CD4-positive, alpha-beta T cell treated with Interleukin-4 for 1 hour (primary cell): ENCODE results near the gene SYCE3.

ENCODE experiments used
- DNase-seq, 2 donors: peaks; one replicate each; pipeline ENCODE4 v3.0.0-alpha.2; 2020 to 2022

Gene SYCE3

DNA sequence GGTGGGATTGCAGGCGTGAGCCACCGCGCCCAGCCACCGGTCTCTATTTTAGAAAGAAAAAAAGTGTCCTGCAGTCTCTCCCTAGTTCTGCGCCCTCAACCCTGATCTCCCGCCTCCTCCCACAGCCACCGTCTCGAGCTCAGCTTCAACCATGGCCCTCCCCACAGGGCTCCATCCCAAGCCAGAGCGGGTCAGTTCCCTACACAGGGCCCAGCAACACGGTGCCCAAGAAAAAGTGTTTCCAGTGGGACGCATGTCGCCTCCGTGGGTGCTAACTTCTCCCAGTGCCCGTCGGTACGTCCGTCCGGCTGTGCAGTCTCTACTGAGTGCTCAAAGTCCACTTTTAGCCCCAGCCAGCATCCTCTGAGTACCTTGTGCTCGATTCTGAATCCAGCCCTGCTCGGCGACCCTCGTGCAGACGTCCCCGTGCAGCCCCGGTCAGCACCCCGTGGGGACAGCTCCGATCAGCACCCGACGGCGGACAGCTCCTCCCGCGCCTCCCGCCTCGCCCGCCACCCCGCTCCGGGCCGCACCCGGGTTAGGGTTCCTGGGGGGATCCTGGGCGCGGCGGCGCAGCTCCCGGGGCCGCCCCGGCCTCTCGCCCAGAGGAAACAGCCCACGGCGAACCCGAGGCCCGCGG, 37.2 kb upstream of the SYCE3 start:
- peak; percentile 48 to 62 for DNase-seq

DNA sequence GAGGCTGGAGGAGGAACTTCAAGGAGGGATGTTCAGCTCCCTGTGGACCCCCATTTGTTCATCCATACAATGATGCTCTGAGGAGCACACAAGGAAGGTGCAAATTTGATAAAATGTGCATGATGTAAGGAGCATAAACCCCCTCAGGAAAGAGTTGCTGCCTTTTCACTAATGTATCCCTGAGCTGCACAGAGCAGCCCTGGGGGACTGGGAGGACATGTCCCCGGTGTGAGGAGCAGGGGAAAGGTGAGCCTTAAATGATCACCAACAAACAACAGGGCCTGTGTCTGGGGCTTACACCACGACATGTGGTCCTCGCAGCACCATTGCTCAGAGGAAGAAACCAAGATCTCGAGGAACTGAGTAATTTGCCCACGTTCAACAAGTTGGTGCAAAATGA, 34.4 kb upstream of the SYCE3 start:
- no peak for DNase-seq

DNA sequence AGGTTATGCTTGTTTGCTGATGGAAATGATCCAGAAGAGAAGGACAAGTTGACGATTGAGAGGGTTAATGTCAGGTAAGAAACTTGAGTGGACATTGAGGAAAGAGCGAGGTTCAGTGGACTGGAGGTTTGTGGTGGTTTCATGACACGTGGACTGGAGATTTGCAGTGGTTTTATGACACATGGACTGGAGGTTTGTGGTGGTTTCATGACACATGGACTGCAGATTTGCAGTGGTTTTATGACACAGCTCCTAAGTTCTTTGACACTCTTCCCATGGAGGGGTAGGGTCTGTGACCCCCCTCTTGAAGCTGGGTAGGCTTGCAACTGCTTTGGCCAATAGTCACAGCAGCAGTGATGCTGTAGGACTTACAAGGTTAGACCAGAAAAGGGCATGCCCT, 32.5 kb upstream of the SYCE3 start:
- DNase-seq: no peak

DNA sequence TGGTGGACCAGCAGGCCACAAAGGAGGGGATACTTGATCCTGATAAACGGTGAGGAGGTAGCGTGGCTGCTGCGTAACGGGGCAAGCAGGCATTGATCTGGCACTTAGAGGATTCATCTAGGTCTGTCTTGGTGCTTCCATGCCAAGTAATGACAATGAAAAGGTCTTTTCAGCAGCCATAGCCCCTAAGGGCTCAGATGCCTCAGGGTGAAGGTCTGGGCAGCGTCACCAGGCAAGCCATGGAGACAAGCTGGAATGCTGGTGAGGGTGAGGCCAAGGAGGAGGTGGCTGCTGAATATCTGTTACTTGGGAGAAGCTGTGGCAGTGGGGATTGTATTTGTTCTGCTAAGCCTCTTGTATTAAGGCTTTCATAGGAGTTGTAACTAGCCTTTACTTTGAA, 24.7 kb upstream of the SYCE3 start:
- no peak for DNase-seq

DNA sequence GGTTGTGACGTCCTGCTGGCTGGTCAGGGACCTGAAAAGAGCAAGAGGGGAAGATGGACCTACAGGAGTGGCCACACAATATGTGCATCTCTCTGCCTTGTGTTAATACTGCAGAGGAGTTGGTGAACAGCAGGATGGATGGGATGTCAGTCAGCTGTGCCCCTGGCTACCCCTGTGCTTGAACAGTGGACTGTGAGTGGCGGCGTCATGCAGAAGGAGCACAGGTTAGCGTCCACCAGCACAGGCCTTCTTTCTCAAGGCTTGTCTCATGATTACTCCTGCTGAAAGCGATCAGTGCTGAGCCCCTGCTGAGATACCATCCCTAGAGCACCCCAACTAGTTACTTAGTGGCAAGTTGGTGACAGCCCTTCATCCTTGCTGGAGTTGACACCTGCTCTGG, 23.7 kb upstream of the SYCE3 start:
- DNase-seq: no peak

DNA sequence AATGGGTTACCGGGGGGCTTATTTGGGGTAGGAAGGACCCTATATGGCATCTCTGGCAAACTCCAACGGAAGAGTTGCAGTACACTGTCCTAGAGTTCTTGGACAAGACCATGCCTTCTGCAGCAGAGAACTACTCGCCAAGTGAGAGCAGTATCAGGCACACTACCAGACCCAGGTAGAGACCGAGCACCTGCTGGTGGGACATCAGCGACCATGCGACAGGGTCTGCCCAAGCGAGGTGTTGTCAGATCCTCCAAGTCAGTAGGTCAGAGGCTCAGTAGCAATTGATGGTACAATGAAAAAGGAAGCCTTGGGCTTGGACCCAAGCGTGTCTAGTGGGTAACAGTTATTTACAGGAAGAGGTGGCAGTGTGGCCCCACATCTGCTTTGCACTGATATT, 23.1 kb upstream of the SYCE3 start:
- DNase-seq: no peak

DNA sequence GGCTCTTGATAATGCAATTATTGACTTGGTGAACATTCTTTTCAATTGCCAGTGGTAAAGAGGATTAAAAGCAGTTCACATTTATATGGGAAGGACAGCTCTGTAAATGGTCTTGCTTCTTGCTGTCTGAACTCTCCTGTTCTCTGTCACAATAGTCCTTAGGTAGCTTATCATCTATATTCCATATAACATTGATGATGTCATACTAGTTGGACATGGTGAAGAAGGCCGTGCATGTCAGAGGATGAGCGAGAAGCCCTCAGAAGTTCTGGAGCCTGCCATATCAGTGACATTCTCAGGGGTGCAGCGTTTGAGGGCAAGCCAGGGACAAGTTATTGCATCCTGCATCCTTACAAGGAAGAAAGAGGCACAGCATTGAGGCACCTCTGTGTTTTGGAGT, 22.5 kb upstream of the SYCE3 start:
- no peak for DNase-seq

DNA sequence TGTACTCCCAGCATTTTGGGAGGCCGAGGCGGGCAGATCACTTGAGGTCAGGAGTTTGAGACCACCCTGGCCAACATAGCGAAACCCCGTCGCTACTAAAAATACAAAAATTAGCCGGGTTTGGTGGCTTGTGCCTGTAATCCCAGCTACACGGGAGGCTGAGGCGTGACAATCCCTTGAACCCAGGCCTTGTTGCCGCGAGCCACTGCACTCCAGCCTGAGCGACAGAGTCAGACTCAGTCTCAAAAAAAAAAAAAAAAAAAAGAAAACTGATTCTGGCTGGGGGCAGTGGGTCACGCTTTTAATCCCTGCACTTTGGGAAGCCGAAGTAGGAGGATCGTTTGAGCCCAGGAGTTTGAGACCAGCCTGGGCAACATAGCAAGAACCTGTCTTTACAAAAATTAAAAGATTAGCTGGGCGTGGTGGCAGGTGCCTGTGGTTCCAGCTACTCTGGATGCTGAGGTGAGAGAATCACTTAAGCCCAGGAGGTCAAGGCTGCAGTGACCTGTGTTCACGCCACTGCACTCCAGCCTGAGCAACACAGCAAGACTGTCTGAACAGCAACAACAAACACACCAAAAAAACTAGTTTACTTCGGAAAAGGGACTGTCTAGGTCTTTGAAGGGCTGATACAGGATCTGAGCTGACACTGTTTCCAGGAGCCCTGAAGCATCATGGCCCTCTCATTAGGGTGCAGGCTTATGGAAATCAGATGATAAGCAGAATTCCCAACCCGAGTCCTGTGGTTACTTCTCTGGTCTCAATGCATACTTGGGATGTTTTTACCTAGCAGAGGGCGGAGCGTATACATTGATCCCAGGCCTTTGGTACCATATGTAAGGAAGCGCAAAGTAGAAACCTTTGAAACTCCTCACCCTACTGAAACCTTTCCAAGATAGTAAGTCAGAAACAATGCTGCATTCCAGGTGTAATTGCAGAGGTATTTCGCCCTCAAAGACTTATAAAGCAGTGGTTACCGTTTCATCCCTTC, 21.7 kb upstream of the SYCE3 start:
- DNase-seq: no peak

DNA sequence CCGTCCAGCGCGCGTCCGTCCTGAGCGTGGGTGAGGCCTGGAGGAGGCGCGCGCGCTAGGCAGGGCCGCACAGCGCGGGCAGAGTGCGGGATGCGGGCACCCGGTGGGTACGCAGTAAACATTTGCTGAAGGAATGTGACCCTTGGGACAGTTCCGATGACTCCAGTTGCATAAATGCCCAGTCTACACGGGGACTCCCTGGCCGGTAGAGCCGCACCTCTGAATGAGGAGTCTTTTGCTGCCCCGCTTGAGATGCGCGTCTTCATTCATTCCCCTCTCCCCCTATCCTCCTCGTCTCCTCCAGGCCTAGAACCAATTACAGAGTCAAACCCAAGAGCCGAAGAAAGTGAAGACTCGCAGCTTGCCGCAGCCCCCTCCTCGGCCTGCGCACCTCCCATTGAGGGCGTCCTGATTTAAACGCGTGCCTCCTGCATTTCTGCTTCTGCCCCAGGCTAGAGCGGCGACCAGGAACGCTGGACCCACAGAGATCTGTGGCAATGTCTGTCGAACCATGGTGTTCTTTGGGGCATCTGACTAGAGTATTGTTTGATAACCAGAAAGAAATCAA, 20.7 kb upstream of the SYCE3 start:
- no peak for DNase-seq

DNA sequence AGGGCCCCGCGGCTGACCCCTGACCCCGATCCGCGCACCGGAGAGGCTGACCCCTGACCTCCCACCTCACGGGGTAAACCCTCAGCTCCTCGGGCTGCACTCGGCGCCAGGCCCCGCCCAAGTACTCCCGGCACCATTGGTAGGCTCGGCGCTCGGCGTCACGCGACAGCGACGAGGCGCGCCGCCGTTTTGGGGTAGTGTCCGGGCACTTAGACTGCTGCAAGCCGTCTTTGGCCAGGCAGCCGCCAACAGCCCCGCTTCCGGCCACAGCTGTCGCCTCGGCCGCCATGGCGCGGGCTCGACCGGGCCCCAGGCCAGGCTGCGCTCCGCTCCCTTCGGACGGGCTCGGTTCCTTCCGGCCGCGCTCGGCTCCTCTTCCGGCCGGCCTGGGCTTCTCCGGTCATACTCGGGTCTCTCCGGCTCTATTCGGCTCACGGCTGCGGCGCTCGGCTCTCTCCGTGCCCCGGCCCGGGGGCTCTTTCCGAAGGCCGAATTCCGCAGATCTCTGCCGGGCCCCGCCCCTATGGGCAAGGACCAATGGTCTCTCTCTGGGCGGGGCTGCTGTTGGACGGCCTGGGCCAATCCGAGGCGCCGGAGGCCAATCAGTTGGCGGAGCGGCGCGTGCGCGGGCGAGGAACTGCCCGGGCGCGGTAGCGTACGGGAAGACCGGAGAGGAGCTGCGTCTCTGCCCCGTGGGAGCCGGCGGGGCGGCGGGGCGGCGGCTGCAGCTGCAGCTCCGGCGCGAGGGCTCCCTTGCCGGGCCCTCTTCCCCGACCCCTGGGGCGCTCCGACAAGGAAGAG, 20.0 kb upstream of the SYCE3 start, which contains the start of gene CHKB:
CHKB (minus strand) TSS at position 357 of the 801 bp plus-strand sequence; CDS start at position 289, 68 bp downstream.
- DNase-seq: peak; percentile 97 to 98

DNA sequence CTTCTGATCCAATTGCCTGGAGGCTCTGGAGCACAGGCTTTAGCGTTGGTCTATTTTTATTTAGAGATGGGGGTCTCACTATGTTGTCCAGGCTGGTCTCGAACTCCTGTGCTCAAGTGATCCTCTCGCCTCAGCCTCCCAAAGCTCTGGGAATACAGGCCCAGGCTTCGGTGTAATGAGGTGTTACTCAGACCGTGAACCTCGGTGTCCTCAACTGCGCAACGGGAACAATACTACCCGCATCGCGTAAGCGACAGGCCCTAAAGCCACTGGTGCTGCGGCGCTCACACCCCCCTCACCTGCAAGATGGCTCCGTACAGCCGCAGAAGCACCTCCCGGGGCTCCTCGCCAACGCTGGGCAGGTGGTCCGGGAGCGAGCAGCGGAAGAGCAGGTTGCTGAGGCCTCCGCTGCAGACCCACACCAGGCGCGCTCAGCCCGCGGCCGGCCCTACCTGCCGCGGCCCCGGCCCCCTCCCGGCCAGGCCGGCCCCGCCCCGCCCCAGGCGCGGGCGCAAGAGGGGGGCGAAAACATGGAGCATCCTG, 19.3 kb upstream of the SYCE3 start:
- DNase-seq: no peak

DNA sequence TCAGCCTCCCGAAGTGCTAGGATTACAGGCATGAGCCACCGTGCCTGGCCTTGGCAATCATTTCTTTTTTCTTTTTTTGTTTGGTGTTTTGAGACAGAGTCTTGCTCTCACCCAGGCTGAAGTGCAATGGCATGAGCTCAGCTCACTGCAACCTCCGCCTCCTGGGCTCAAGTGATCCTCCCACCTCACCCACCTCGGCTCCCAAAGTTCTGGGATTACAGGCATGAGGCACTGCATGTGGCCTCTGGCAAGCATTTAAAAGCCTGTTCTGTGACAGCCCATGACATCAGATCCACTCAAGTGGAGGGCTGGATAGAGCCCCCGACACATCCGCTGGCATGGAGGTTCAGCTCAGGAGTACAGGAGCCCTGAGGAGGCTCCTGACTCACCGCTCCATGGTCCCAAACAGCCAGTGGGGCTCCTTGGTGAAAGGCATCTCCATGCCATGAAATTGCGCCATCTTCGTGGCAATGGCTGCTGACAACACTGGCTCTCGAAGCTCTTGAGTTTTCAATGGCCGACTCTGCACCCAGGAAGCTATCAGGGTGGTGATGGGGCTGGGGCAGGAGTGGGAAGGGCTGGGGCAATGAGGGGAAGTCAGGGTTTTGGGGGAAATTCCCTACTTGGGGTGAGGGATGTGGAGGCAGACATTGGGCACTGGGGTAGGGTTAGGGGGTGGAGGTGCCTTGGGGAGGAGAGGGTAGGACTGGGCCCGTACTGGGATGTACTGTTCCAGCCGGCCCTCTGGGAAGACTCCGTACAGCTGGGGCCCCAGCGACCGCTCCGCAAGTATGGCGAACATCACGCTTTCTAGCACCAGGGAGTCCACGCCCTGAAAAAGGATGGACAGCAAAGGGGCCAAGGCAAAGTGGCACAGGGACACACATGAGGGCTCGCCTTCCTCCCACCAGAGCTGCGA, 18.6 kb upstream of the SYCE3 start:
- no peak for DNase-seq

DNA sequence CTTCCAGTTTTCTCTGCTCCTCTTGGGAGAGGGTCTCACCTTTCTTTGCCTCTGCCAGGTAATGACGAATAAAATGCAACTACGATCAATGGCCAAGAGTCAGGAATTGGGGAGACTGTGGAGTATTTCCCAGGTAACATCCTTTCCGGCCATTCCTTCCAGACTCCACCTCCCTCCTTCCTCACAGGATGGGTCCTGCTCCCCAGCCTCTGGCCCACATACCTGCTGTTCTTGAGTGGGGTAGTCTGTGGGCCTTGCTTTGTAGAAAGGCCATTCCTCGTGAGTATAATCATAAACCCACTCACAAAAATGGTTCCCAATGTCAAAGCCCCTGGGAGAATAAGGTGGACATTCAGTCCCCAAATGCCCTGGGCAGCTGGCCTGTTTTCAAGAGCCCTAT, 17.0 kb upstream of the SYCE3 start:
- no peak for DNase-seq

DNA sequence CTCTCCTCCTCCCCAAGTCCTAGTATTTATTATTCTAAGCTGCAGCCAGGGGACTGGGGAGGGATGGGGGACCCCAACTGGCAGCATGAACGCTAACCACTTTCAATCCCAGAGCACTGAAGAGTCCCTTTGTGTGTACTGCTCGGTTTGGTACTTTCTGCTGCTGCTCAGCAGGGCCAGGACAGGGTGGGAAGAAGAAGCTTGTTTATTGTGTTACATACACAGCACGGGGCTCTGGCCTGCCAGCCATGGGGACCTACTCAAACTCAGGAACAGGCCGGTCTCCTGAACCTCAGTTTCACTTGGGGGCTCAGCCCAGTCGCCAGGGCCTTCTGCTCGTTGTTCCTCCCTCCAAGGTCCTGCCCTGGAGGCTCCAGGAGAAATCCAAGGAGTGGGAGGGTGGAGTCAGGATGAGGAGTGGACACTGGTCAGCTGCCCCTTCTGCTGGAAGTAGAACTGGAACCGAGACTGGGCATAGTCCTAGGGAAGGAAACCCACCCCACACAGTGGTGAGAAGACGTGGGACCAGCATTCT, 16.1 kb upstream of the SYCE3 start:
- no peak for DNase-seq

DNA sequence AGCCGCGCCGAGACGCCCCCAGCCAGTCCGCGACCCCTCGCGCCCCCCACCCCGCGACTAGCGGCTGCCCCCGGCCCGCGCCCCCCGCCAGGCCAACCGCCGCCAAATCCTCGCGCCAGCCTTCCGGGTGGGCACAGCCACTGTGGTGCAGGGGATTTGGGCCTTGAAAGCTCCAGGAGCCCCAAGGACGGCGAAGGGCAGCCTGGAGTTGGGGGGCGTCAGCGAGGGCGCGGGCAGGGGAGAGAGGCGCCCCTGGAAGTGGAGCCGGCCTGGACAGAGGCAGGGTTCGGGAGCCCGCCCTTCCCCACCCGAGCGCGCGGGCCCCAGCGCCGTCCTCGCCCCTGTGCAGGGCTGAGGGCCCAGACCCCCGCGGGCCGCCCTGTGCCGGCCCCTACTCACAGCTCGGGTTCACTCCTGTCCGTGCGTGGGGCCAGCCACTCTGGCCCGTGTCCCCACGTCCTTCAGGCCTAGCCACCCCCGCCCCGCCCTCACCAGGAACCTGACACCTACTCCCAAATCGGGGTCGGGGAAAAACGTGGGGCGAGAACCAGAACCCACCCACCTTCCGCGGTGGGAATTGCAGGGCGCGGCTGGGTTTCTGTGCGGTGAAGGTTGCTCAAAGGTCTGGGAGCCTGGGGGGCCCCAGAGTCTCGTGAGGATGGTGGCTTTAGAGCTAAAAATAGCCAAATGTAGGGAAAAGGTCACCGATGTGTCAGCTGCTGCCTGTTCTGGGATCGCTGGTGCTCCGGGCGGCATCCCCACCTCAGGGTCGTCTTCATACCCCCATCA, 15.5 kb upstream of the SYCE3 start, which contains the start of gene CPT1B:
CPT1B (minus strand) TSS at position 441 of the 789 bp plus-strand sequence. CDS start 512 bp downstream, outside the sequence.
- DNase-seq: no peak

DNA sequence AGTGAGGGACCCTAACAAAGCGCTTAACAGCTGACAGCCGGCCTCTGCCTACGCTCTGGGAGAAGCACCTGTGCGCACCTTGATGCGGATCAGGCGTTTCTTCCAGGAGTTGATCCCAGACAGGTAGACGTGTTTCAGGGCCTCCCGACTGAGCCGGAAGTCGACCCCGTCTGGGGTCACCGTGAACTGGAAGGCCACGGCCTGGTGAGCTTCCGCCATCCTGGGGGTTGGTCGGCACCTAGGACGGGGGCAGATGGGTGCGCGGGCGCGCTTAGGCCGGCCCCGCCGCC, 14.9 kb upstream of the SYCE3 start:
- DNase-seq: no peak

DNA sequence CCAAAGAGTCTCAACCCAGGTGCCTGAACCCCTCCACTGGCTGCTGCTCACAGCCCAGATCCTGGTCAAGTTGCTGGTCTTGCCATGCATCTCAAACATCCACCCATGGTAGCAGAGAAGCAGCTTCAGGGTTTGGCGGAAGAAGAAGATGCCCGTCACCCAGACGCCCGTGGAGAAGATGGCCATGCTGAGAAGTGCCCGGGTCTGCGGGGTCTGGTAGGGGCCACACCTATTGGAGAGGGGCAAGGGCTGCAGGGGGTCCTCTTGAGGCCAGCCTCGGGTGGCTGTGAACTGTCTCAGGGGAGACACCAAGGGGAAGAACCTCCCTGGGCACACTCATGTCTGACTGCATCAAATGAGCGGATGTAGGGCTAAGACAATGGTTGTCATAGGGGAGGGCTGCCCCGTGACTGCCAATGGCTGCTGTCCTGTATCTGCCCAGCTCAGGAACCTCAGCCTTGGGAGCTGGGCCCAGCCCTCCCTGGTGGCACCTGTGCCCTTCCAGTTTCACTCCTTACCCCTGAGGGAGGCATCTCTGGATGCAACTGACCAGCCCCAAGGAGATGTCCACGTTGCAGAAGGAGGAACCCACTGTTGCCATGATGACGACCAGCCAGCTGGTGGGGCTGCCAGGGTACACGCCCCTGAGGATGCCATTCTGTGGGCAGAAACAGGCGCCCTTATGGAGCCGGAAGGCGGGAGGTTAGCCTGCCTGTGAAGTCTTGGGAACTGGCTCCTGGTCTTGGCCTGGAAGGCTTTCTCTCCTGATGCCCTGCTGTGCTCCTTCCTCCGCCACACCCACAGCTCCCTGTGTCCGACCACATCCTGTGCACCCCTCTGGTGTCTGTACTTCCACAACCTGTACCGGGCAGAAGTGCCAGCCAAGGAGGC, 14.3 kb upstream of the SYCE3 start:
- no peak for DNase-seq

DNA sequence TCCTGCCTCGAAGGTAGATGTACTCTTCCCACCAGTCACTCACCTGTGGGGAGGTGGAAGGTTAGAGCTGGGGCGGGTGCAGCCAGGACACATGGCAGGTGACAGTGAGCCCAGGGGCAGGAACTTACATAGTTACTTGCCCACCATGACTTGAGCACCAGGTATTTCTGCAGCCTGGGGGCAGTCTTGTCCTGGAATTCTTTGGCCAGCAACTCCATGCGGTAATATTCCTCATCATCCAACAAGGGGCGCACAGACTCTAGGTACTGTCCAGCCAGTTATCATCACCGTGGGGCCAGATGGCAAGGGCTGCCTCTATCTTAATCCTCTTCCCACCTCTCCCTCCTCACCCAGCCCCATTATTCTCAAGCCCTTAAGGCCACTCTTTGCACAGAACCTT, 13.4 kb upstream of the SYCE3 start:
- no peak for DNase-seq

DNA sequence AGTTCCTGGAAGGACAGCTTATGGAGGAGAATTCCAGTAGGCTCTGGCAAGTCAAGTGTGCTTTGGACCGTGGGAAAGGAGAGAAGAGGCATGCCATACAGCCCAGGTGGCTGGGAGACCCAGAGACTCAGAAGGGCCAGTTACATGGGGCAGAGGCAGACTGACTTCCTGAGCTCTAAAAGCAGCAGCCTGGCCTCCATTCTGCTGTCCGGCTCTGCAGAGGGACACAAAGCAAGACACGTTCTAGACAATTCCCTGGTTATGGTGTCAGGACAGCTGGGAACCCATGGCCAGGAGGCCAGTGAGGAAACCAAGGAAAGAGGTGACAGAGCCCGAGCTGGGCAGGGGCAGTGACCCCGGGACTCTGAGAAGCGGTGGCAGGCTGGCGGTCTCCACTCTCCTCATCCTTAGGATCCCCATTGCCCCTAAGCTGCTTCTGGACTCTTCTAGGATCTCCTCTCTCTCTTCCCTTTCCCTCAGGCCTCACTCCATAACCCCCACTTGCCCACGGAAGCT, 12.8 kb upstream of the SYCE3 start:
- no peak for DNase-seq
